Smooth muscle cell of the coronary artery (primary cell): ENCODE data around the gene FAM177B. TPM values are rescaled to one million over a fixed set of nuclear protein-coding genes. Genes with fewer than 3 reads are reported as not detected.

Source experiments
- total RNA-seq: library from RNA; depleted of rRNA; stranded (reverse); fragments of >200 nt; gene quantifications from 2 replicates; pipeline ENCODE4 v1.2.3, GENCODE V29; 2014; ENCODE audit warnings: low replicate concordance

The FAM177B gene
- not detected in 2 replicates for total RNA-seq

GRCh38 chr1:222736972-222737371 is at the start of gene FAM177B:
TSS of gene FAM177B (plus strand) at chr1:222737202. CDS start at chr1:222746546, 9,344 bp downstream.

DNA sequence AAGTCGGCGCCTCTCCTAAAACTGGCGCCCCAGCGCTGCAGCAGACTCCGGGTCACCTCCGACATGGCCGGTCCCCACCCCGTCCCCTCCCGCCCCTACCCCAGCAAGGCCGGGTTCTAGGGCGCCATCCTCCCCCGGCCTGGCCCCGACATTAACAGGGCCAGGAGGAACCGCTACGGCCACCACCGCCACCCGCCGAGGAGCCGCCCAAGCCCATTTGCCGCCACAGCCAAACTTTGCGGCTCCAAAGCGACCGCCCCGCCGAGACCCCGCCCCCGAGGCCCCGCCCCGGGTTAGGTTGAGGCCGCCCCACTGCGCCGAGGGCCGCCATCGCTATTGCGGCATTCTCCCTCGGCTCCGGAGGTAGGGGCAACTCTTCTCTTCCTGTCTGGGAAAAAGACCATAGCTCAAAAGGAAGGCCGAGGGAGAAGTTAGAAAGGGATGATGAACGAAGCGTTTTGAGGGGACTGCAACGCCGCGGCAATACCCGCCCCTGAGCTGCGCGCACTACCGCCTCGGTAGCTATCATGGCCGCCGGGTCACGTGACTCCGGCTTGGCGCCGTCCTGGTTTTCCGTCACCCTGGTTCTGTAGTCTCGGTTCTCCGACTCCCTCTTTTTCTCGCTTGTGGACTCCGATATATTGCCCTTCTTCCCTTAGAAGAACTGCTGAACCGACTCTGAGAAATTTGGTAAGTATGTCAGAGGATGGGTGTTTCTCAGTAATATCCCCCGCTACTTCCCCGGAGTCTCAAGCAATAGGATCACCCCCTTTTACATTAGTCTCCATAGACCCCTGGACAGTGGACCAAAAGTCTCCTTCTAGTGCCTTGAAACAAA is 24.5 kb upstream of the FAM177B start, which contains the start of the genes AIDA and BROX:
TSS of gene AIDA (minus strand) at position 239 of the 838 bp plus-strand sequence. CDS start at position 65, 174 bp downstream.
TSS of gene BROX (plus strand) at position 312 of the 838 bp plus-strand sequence. CDS start 3,136 bp downstream, outside the sequence.

Other genes starting within 250 kb of the FAM177B start
- gene HHIPL2, start 189.1 kb upstream of the FAM177B start, total RNA-seq, result 0.15 and 0.35 TPM in 2 replicates
- 4.9 and 6.5 TPM in 2 replicates for gene TAF1A, start 147.3 kb upstream of the FAM177B start, total RNA-seq
- 34.4 and 38.8 TPM in 2 replicates for gene MIA3, start 119.1 kb upstream of the FAM177B start, total RNA-seq
- gene AIDA, start 24.7 kb upstream of the FAM177B start, total RNA-seq, result 34.1 and 42.8 TPM in 2 replicates
- gene BROX, start 24.6 kb upstream of the FAM177B start, total RNA-seq, result 15.7 and 26.5 TPM in 2 replicates
- gene DISP1, start 77.8 kb downstream of the FAM177B start, total RNA-seq, result 2.1 and 5.1 TPM in 2 replicates